ENCODE measurements around the gene PCK1. TPM values are rescaled to one million over a fixed set of nuclear protein-coding genes. Genes with fewer than 3 reads are reported as not detected.
A peak's percentile ranks its signal among the peaks of the same experiment; 100 is the strongest.

Gene PCK1
- total and polyA plus RNA-seq, 2 of the 13 experiments (the other 11 are each of a cell fraction or from before 2014, with no cell fraction given) = 6.5 to 12.6 TPM

GRCh38 chr20:57539889-57540288, 21.0 kb upstream of the PCK1 start (continued):
- TF ChIP-seq GZF1 (CRISPR knock-in tag; IDR thresholded peaks at IDR 0.05) (0 out of 2 replicates have a peak, but pooled peaks have one; percentile 15), RBM22 (optimal IDR thresholded peaks at IDR 0.05; ENCODE audit: low read length) (no peak), KMT2A (CRISPR knock-in tag; IDR thresholded peaks at IDR 0.05) (no peak), ETS1 (CRISPR knock-in tag; IDR thresholded peaks at IDR 0.05) (no peak), HINFP (CRISPR knock-in tag; IDR thresholded peaks at IDR 0.05; ENCODE audit: low read depth) (0 out of 2 replicates have a peak, but pooled peaks have one; percentile 43), PATZ1 (CRISPR knock-in tag; IDR thresholded peaks at IDR 0.05) (no peak), KLF6 (CRISPR knock-in tag; IDR thresholded peaks at IDR 0.05) (peak; percentile 85; the same call in 1 of the 2 replicates), ZBTB14 (CRISPR knock-in tag; IDR thresholded peaks at IDR 0.05) (no peak), TOPORS (CRISPR knock-in tag; IDR thresholded peaks at IDR 0.05) (no peak), ZNF883 (CRISPR knock-in tag; IDR thresholded peaks at IDR 0.05; ENCODE audit: not compliant biosample characterization) (no peak), THAP7 (CRISPR knock-in tag; IDR thresholded peaks at IDR 0.05) (no peak), ZNF160 (CRISPR knock-in tag; IDR thresholded peaks at IDR 0.05) (peak; percentile 57; the same call in 1 of the 2 replicates), ZFP82 (CRISPR knock-in tag; IDR thresholded peaks at IDR 0.05; ENCODE audit: borderline replicate concordance) (no peak), ZHX2 (IDR thresholded peaks at IDR 0.05; ENCODE audit: low read depth) (no peak), ZHX2 (CRISPR knock-in tag; IDR thresholded peaks at IDR 0.05; ENCODE audit: borderline replicate concordance) (no peak), PREB (CRISPR knock-in tag; IDR thresholded peaks at IDR 0.05) (no peak)
